Osteoblast (primary cell): ENCODE measurements around the gene EFCAB10. TPM values are rescaled to one million over a fixed set of nuclear protein-coding genes. Genes with fewer than 3 reads are reported as not detected.
A peak's percentile ranks its signal among the peaks of the same experiment; 100 is the strongest.

Source experiments
- DNase-seq: peaks from one replicate; pipeline ENCODE4 v3.0.0; 2011; ENCODE audit warnings: low spot score, mixed read lengths; ENCODE audit not compliant: insufficient read length; ENCODE audit errors: missing footprints
- H2AFZ ChIP-seq: 2 replicates; pipeline ENCODE4 v1.6.0; 2011; ENCODE audit warnings: mild to moderate bottlenecking, low read length
- H3K27ac ChIP-seq: 2 replicates; pipeline ENCODE4 v1.5.1; 2011; ENCODE audit warnings: mild to moderate bottlenecking, low read depth, low read length, moderate library complexity
- H3K27me3 ChIP-seq: 2 replicates; pipeline ENCODE4 v1.6.0; 2012; ENCODE audit warnings: mild to moderate bottlenecking, control low read depth, inconsistent platforms, low read length, moderate library complexity; ENCODE audit not compliant: insufficient read depth
- H3K36me3 ChIP-seq: 2 replicates; pipeline ENCODE4 v1.5.1; 2011; ENCODE audit warnings: mild to moderate bottlenecking, low read length, control low read depth, moderate library complexity; ENCODE audit not compliant: insufficient read depth
- H3K4me1 ChIP-seq: 2 replicates; pipeline ENCODE4 v1.5.1; 2011; ENCODE audit warnings: mild to moderate bottlenecking, low read length, control low read depth, moderate library complexity; ENCODE audit not compliant: insufficient read depth
- H3K4me2 ChIP-seq: 2 replicates; pipeline ENCODE4 v1.6.0; 2011; ENCODE audit warnings: mild to moderate bottlenecking, low read length; ENCODE audit not compliant: insufficient read depth
- H3K4me3 ChIP-seq: fragments of 200-600 bp; sonication (generic); 3 replicates; pipeline ENCODE4 v1.5.1; 2012; ENCODE audit warnings: mild to moderate bottlenecking, low read length, inconsistent platforms; ENCODE audit not compliant: insufficient read depth
- H3K79me2 ChIP-seq: 2 replicates; pipeline ENCODE4 v1.6.0; 2012; ENCODE audit warnings: mild to moderate bottlenecking, low read length, control low read depth, inconsistent platforms; ENCODE audit not compliant: insufficient read depth
- H3K9me3 ChIP-seq: 2 replicates; pipeline ENCODE4 v1.5.1; 2011; ENCODE audit warnings: low read depth, low read length, control low read depth
- H4K20me1 ChIP-seq: 2 replicates; pipeline ENCODE4 v1.6.0; 2012; ENCODE audit warnings: mild to moderate bottlenecking, low read length, control low read depth; ENCODE audit not compliant: insufficient read depth
- total RNA-seq: library from RNA; depleted of rRNA; stranded (reverse); fragments of >200 nt; gene quantifications from 2 replicates; pipeline ENCODE4 v1.2.3, GENCODE V29; 2012
- TF ChIP-seq, protein P1 (sequence below): IDR thresholded peaks from 2 replicates; pipeline ENCODE4 v1.5.1; 2011; ENCODE audit warnings: mild to moderate bottlenecking, low read depth, low read length, moderate library complexity; ENCODE audit errors: extremely low read depth

EFCAB10 gene
- total RNA-seq, 1 donor, result not detected

DNA sequence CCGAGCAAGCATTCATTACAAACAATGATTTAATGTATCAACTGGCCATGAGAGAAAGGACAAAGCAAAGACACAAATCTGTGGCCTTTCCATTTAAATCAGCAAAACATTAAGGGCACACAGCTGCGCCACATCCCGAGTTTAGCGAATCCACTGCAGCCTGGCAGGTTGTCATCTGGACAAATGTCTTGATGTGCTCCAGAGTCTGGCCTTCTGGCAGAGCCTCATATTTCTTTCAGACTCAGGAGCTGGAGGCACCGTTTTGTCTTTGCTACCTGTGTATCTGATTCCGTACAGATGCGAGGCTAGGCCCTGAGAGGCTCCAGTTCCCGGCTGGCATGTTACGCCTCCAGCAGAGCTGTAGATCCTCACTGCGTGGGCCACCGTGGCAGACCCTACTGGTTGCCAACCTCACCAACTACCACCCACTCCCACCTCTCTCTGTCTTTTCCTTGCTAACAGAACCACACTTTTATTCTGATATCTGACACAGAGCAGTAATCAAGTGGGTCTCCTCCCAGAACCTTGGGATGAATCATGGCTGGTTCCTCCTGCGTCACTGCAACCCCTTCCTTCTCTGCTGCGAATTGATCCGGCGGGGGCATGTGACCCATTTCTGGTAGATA is 40.9 kb upstream of the EFCAB10 start:
- Histone ChIP-seq H4K20me1 (peaks cover 4% of the 10 kb centered on the region), H3K27me3 (no peaks in the 10 kb centered on the region), H2AFZ (no peak overlapping the region), H3K9me3 (no peaks in the 10 kb centered on the region), H3K79me2 (no peaks in the 10 kb centered on the region), H3K27ac (no peak overlapping the region), H3K36me3 (no peaks in the 10 kb centered on the region), H3K4me1 (peaks cover 6% of the 10 kb centered on the region), H3K4me2 (no peak overlapping the region), H3K4me3 (no peak overlapping the region)
- no peak for DNase-seq
- TF ChIP-seq, protein P1, sequence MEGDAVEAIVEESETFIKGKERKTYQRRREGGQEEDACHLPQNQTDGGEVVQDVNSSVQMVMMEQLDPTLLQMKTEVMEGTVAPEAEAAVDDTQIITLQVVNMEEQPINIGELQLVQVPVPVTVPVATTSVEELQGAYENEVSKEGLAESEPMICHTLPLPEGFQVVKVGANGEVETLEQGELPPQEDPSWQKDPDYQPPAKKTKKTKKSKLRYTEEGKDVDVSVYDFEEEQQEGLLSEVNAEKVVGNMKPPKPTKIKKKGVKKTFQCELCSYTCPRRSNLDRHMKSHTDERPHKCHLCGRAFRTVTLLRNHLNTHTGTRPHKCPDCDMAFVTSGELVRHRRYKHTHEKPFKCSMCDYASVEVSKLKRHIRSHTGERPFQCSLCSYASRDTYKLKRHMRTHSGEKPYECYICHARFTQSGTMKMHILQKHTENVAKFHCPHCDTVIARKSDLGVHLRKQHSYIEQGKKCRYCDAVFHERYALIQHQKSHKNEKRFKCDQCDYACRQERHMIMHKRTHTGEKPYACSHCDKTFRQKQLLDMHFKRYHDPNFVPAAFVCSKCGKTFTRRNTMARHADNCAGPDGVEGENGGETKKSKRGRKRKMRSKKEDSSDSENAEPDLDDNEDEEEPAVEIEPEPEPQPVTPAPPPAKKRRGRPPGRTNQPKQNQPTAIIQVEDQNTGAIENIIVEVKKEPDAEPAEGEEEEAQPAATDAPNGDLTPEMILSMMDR, result no peak

DNA sequence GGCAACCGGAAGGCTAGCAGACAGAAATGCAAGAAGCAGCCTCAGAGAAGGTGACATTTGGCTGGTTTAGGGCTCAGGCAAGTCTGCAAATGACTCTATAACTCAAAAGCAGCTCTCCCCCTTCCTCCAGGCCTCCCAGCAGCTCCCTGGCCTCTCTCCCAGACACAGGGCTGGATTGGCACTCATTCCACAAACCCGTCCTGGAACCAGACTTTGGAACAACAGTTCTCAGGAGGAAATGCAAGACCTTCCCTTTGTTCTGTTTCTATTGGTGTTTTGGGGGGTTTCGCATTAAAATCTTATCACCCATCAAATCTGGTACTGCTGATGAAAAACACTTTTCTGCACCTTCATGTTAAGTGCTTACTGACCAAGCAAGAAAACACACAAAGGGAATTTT is 40.3 kb upstream of the EFCAB10 start:
- TF ChIP-seq, protein P1, result no peak
- Histone ChIP-seq H3K79me2 (no peaks in the 10 kb centered on the region), H3K9me3 (no peaks in the 10 kb centered on the region), H3K4me1 (peaks cover 6% of the 10 kb centered on the region), H3K36me3 (no peaks in the 10 kb centered on the region), H3K4me2 (no peak overlapping the region), H4K20me1 (peaks cover 4% of the 10 kb centered on the region), H3K27ac (no peak overlapping the region), H3K27me3 (no peaks in the 10 kb centered on the region), H2AFZ (no peak overlapping the region), H3K4me3 (no peak overlapping the region)
- peak; percentile 86 for DNase-seq

DNA sequence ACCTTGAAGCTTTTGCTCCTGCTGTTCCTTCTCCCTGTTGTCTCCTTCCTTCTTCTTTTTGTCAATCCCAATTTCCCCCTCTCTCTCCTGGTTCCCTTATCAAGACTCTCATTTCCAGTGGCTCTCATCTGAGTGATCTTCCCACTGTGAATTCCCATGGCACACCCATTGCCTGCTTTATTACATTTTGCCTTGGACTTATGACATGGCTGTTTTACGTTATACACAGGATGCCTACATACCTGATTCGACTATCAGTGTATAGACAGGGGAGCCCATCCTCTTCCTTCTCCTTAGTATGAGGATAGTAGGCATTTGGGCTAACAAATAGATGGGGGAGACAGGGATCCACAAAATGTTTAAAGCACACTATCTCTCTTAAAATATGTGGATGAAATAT is 39.9 kb upstream of the EFCAB10 start:
- H3K27me3 ChIP-seq, result no peaks in the 10 kb centered on the region
- H3K27ac ChIP-seq, result no peak overlapping the region
- no peaks in the 10 kb centered on the region for H3K79me2 ChIP-seq
- no peak overlapping the region for H3K4me2 ChIP-seq
- no peaks in the 10 kb centered on the region for H3K36me3 ChIP-seq
- no peaks in the 10 kb centered on the region for H3K9me3 ChIP-seq
- H2AFZ ChIP-seq, result no peak overlapping the region
- TF ChIP-seq, protein P1, result no peak
- no peak overlapping the region for H3K4me3 ChIP-seq
- H3K4me1 ChIP-seq, result peaks cover 6% of the 10 kb centered on the region
- peaks cover 4% of the 10 kb centered on the region for H4K20me1 ChIP-seq
- DNase-seq, result no peak

DNA sequence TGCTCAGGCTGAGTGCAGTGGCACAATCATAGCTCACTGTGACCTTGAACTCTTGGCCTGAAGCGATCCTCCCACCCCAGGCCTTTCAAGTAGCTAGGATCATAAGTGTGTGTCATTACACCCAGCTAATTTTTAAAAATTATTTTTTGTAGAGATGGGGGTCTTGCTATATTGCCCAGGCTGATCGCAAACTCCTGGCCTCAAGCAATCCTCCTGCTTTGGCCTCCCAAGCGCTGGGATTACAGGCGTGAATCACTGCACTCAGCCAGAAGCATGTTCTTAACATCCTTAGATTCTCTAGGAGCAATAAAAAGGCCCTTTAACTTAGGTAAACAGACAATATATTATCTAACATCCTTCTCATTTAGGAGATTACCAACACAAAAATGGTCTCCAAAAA is 38.3 kb upstream of the EFCAB10 start:
- Histone ChIP-seq H3K4me3 (no peak overlapping the region), H3K79me2 (no peaks in the 10 kb centered on the region), H3K4me2 (no peak overlapping the region), H3K36me3 (no peaks in the 10 kb centered on the region), H3K9me3 (no peaks in the 10 kb centered on the region), H2AFZ (no peak overlapping the region), H3K27ac (no peak overlapping the region), H3K4me1 (peaks cover 6% of the 10 kb centered on the region), H3K27me3 (no peaks in the 10 kb centered on the region), H4K20me1 (peaks cover 4% of the 10 kb centered on the region)
- TF ChIP-seq, protein P1, result no peak
- no peak for DNase-seq
